Stimulated activated CD8-positive, alpha-beta memory T cell treated with anti-CD3 and anti-CD28 coated beads, Interleukin-7, amount 100 ng/mL, for 48 hours (primary cell): Measurements from ENCODE around the gene PLVAP.
A peak's percentile ranks its signal among the peaks of the same experiment; 100 is the strongest.

Experiments used
- DNase-seq, 2 donors: peaks; one replicate each; pipeline ENCODE4 v3.0.0-alpha.2; 2020; ENCODE audit warnings: low read depth in 1 of 2; ENCODE audit errors: extremely low read depth in 1 of 2

The PLVAP gene

GRCh38 chr19:17334414-17335409, 42.4 kb downstream of the PLVAP start, which contains the start of gene ANO8:
Gene ANO8, minus strand, starts transcription at chr19:17334855. Its CDS starts 185 bp downstream, at chr19:17334670.
- DNase-seq: peak; percentile 87 to 94

GRCh38 chr19:17333611-17334413, 43.3 kb downstream of the PLVAP start:
- peak in 1 of 2 donors; percentile 78 for DNase-seq

GRCh38 chr19:17332677-17333581, 44.2 kb downstream of the PLVAP start:
- peak in 1 of 2 donors; percentile 65 for DNase-seq

DNA sequence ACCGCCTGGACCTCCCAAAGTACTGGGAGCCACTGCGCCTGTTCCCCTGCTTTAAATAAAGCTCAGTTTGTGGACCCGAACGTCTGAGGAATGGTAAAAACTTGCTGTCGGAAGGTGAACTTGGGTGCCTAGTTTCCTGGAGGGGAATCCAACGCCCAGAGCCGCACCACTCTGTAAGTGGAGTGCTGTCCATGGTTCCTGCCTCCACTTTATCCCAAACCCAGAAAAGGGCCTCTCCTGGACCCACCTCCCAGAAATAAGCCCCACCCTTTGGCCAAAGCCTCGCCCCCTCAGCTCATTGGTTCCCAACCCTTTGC, 44.8 kb downstream of the PLVAP start:
- no peak for DNase-seq

GRCh38 chr19:17331045-17331558, 46.0 kb downstream of the PLVAP start:
- DNase-seq: no peak

GRCh38 chr19:17330262-17331044, 46.7 kb downstream of the PLVAP start:
- no peak for DNase-seq

- DNase-seq: no peak
Measured at GRCh38 chr19:17329366-17330261, 47.5 kb downstream of the PLVAP start.

- no peak for DNase-seq
Measured at GRCh38 chr19:17328517-17329365, 48.4 kb downstream of the PLVAP start.

- DNase-seq: no peak
Measured at GRCh38 chr19:17327654-17328516, 49.3 kb downstream of the PLVAP start.

GRCh38 chr19:17327068-17327653, 50.0 kb downstream of the PLVAP start:
- DNase-seq: no peak

DNA sequence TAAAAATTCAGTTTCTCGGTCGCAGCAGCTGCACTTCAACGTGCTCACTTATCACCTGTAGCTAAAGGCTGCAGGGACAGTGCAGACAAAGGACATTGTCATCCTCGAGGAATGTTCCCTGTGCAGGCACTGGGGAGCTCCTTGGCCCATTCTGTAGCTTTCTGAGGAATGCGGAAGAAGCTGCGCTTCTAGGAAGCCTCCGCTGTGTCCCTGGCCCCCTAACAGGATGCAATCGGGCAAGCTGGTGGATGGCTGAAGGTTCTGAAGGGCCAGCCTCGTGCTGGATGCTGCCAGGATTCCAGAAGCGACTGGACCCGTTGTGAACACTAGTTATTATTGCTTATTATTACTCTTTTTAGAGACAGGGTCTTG, 50.6 kb downstream of the PLVAP start:
- DNase-seq: no peak

DNA sequence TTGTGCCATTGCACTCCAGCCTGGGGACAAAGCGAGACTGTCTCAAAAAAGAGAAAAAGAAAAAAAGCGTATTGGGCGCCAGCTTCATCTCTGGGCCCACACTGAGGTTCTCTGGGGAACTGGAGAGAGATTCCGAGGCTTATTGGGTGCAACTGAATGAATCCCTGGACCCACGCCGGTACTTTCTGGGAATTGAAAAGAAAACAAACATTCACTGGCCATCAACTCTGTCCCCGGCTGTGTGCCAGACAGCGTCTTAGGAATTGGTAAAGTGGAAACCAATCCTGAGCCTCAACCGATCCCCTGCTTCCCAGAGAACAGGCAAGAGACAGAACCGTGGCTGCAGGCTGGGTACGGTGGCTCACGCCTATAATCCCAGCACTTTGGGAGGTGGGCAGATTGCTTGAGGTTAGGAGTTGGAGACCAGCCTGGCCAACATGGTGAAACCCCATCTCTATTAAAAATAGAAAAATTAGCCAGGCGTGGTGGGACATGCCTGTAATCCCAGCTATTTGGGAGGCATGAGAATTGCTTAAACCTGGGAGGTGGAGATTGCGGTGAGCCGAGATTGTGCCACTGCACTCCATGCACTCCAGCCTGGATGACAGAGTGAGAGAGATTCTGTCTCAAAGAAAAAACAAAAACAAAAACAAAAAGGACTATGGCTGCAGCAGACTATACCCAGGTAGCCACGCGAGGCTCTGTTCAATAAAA, 51.1 kb downstream of the PLVAP start:
- no peak for DNase-seq

DNA sequence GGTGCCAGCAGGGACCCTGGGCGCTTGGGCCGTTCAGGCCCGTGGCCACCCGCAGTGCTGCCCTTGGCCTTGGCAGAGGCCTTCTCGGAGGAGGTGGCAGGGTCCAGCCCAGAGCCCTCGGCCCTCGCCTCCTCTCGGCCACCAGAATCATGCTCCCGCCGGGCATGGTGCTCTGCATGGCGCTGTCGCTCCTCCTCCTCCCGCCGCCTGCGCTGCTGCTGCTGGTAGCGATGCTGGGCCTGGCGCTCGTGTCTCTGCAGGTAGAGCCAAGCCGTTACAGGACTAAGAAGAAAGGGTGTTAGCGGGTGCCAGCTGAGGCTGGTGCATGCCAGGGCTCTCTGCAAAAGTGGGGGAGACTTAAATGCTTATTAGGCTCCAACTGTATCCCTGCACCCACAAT, 52.0 kb downstream of the PLVAP start:
- no peak for DNase-seq

DNA sequence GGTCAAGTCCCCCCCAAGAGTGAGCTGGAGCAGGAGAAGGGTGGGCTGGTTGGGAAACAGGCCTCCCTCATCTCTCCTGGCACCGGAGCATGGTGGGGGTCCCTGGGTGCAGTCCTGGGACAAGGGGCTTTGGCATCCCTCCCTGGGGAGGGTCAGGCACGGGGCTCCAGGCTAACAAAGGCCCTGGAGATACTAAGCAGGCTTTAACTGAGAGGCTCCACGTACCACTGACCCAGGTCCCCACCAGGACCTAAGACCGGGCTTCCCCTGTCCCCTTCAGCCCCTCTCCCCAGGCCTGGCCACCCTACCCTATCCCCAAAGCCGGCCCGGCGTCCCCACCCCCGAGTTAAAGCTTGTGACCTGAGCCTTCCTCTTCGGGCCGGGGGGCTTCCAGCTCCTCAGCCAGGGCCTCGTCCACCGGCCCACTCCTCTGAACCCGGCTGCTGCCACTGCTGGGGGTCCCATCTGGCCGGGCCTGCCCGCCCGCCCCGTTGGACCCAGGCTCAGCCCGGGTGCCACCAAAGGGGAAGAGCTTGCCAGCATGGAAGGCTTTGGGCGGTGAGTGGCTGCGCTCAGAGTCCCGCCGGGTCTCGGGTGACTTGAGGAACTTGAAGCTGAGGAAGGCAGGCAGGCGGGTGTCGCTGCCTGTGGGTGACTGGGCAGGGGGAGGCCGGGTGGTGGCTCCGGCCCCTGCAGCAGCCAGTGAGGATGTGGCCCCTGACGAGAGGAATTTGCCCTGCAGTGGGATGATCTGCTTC, 52.6 kb downstream of the PLVAP start:
- DNase-seq: no peak

DNA sequence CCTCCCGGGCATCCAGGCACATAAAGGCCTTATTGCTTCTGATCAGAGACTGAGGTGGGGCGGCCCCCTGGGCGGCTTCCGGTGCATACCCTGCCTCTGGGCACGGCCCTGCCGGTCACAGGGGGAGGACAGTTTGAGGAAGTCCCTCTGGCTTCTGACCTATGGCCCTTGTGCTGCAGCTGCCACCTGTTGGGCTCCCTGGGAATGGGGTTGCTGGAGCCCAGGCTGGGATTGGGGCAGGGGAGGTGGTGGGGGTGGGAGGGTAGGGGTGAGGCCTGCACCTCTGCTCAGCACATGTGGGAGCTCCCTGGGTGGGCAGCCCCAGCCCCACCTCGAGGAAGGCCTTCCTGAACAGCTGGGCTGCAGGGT, 53.2 kb downstream of the PLVAP start:
- no peak for DNase-seq
